ENCODE measurements around the gene PINK1.
"Not testable (repeated sequence)": the region's sequence is repeated elsewhere in the genome, so short reads cannot be mapped to it uniquely, and the experiment has no call there.

The PINK1 gene

GRCh38 chr1:20666804-20667203, 33.5 kb downstream of the PINK1 start:
- Histone ChIP-seq H2AFZ (ENCODE audit: low read length) (0 out of 2 replicates have a peak overlapping the region, but pooled peaks have one; percentile 9), H3K9ac (ENCODE audit: low read length) (no peak overlapping the region), H3K4me2 (ENCODE audit: low read length) (no peak overlapping the region), H3K36me3 (ENCODE audit: insufficient read depth, low read length) (no peaks in the 10 kb centered on the region), H3K27me3 (ENCODE audit: insufficient read depth, low read length) (no peaks in the 10 kb centered on the region), H3K27ac (ENCODE audit: low read depth, low read length, poor library complexity, severe bottlenecking) (no peak overlapping the region), H4K20me1 (ENCODE audit: insufficient read depth, low read length) (no peaks in the 10 kb centered on the region), H3K4me3 (ENCODE audit: low read depth, low read length, poor library complexity, severe bottlenecking) (no peak overlapping the region), H3K79me2 (ENCODE audit: insufficient read depth, low read length) (no peaks in the 10 kb centered on the region), H3F3A (ENCODE audit: insufficient read depth, low read length) (no peaks in the 10 kb centered on the region), H3K9me3 (ENCODE audit: low read length) (no peaks in the 10 kb centered on the region), H3K4me1 (ENCODE audit: insufficient read depth, low read length, severe bottlenecking) (peaks cover 6% of the 10 kb centered on the region), H3K9me2 (ENCODE audit: low read depth, low read length) (no peaks in the 10 kb centered on the region)
- TF ChIP-seq, protein P1, sequence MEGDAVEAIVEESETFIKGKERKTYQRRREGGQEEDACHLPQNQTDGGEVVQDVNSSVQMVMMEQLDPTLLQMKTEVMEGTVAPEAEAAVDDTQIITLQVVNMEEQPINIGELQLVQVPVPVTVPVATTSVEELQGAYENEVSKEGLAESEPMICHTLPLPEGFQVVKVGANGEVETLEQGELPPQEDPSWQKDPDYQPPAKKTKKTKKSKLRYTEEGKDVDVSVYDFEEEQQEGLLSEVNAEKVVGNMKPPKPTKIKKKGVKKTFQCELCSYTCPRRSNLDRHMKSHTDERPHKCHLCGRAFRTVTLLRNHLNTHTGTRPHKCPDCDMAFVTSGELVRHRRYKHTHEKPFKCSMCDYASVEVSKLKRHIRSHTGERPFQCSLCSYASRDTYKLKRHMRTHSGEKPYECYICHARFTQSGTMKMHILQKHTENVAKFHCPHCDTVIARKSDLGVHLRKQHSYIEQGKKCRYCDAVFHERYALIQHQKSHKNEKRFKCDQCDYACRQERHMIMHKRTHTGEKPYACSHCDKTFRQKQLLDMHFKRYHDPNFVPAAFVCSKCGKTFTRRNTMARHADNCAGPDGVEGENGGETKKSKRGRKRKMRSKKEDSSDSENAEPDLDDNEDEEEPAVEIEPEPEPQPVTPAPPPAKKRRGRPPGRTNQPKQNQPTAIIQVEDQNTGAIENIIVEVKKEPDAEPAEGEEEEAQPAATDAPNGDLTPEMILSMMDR (IDR thresholded peaks at IDR 0.05; ENCODE audit: low read length) = no peak
- TF ChIP-seq EZH2 (IDR thresholded peaks at IDR 0.05; ENCODE audit: borderline replicate concordance, low read length) = no peak

DNA sequence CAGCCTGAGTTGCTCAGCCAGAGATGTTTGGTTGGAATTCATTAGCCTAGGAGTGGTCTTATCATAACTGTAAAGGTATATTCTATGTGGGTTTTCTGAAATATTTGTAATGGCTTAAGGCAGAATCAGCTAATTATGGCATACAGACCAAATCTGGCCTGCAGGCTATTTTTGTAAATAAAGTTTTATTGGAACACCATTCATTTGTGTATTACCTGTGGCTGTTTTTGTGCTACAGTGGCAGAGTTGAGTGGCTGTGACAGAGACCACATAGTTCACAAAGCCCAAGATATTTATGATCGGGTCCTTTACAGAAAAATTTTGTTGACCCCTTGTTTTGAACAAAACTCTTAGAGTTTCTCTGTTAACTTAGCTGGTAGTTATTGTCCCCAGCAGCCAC, 35.3 kb downstream of the PINK1 start:
- no peaks in the 10 kb centered on the region for H3K9me2 ChIP-seq (ENCODE audit: low read depth, low read length)
- no peaks in the 10 kb centered on the region for H3K36me3 ChIP-seq (ENCODE audit: insufficient read depth, low read length)
- H3K27me3 ChIP-seq (ENCODE audit: insufficient read depth, low read length) = no peaks in the 10 kb centered on the region
- TF ChIP-seq EZH2 (IDR thresholded peaks at IDR 0.05; ENCODE audit: borderline replicate concordance, low read length) = no peak
- H3K9ac ChIP-seq (ENCODE audit: low read length) = no peak overlapping the region
- no peaks in the 10 kb centered on the region for H3K4me1 ChIP-seq (ENCODE audit: insufficient read depth, low read length, severe bottlenecking)
- no peaks in the 10 kb centered on the region for H3K9me3 ChIP-seq (ENCODE audit: low read length)
- no peak overlapping the region for H2AFZ ChIP-seq (ENCODE audit: low read length)
- no peaks in the 10 kb centered on the region for H3F3A ChIP-seq (ENCODE audit: insufficient read depth, low read length)
- no peaks in the 10 kb centered on the region for H3K79me2 ChIP-seq (ENCODE audit: insufficient read depth, low read length)
- H4K20me1 ChIP-seq (ENCODE audit: insufficient read depth, low read length) = no peaks in the 10 kb centered on the region
- no peak overlapping the region for H3K4me2 ChIP-seq (ENCODE audit: low read length)
- H3K27ac ChIP-seq (ENCODE audit: low read depth, low read length, poor library complexity, severe bottlenecking) = no peak overlapping the region
- no peak overlapping the region for H3K4me3 ChIP-seq (ENCODE audit: low read depth, low read length, poor library complexity, severe bottlenecking)

GRCh38 chr1:20670936-20671335, 37.7 kb downstream of the PINK1 start:
- H3K27me3 ChIP-seq (ENCODE audit: insufficient read depth, low read length) = no peaks in the 10 kb centered on the region
- no peaks in the 10 kb centered on the region for H3K36me3 ChIP-seq (ENCODE audit: insufficient read depth, low read length)
- no peaks in the 10 kb centered on the region for H3F3A ChIP-seq (ENCODE audit: insufficient read depth, low read length)
- H3K9me3 ChIP-seq (ENCODE audit: low read length) = no peaks in the 10 kb centered on the region
- H3K4me3 ChIP-seq (ENCODE audit: low read depth, low read length, poor library complexity, severe bottlenecking) = no peak overlapping the region
- H3K27ac ChIP-seq (ENCODE audit: low read depth, low read length, poor library complexity, severe bottlenecking) = no peak overlapping the region
- no peak for TF ChIP-seq EZH2 (IDR thresholded peaks at IDR 0.05; ENCODE audit: borderline replicate concordance, low read length)
- TF ChIP-seq, protein P1 (IDR thresholded peaks at IDR 0.05; ENCODE audit: low read length) = no peak
- no peaks in the 10 kb centered on the region for H3K9me2 ChIP-seq (ENCODE audit: low read depth, low read length)
- H2AFZ ChIP-seq (ENCODE audit: low read length) = no peak overlapping the region
- no peak overlapping the region for H3K4me2 ChIP-seq (ENCODE audit: low read length)
- no peak overlapping the region for H3K9ac ChIP-seq (ENCODE audit: low read length)
- H3K4me1 ChIP-seq (ENCODE audit: insufficient read depth, low read length, severe bottlenecking) = no peaks in the 10 kb centered on the region
- H4K20me1 ChIP-seq (ENCODE audit: insufficient read depth, low read length) = no peaks in the 10 kb centered on the region
- no peaks in the 10 kb centered on the region for H3K79me2 ChIP-seq (ENCODE audit: insufficient read depth, low read length)

- H3K9me3 ChIP-seq (ENCODE audit: low read length) = no peaks in the 10 kb centered on the region
- no peaks in the 10 kb centered on the region for H3K4me1 ChIP-seq (ENCODE audit: insufficient read depth, low read length, severe bottlenecking)
- no peaks in the 10 kb centered on the region for H3K79me2 ChIP-seq (ENCODE audit: insufficient read depth, low read length)
- H3K9ac ChIP-seq (ENCODE audit: low read length) = no peak overlapping the region
- no peaks in the 10 kb centered on the region for H3K9me2 ChIP-seq (ENCODE audit: low read depth, low read length)
- peaks cover 2% of the 10 kb centered on the region; the same call in 1 of the 2 replicates for H3K27me3 ChIP-seq (ENCODE audit: insufficient read depth, low read length)
- TF ChIP-seq, protein P1 (IDR thresholded peaks at IDR 0.05; ENCODE audit: low read length) = no peak
- TF ChIP-seq EZH2 (IDR thresholded peaks at IDR 0.05; ENCODE audit: borderline replicate concordance, low read length) = no peak
- no peaks in the 10 kb centered on the region for H4K20me1 ChIP-seq (ENCODE audit: insufficient read depth, low read length)
- no peak overlapping the region for H2AFZ ChIP-seq (ENCODE audit: low read length)
- no peaks in the 10 kb centered on the region for H3K36me3 ChIP-seq (ENCODE audit: insufficient read depth, low read length)
- H3F3A ChIP-seq (ENCODE audit: insufficient read depth, low read length) = no peaks in the 10 kb centered on the region
- no peak overlapping the region for H3K4me2 ChIP-seq (ENCODE audit: low read length)
- H3K27ac ChIP-seq (ENCODE audit: low read depth, low read length, poor library complexity, severe bottlenecking) = no peak overlapping the region
- H3K4me3 ChIP-seq (ENCODE audit: low read depth, low read length, poor library complexity, severe bottlenecking) = no peak overlapping the region
Measured at GRCh38 chr1:20672265-20672632, 39.0 kb downstream of the PINK1 start.

- H3K4me2 ChIP-seq (ENCODE audit: low read length); H3K4me3 ChIP-seq (ENCODE audit: low read depth, low read length, poor library complexity, severe bottlenecking); H3K4me1 ChIP-seq (ENCODE audit: insufficient read depth, low read length, severe bottlenecking); H3K79me2 ChIP-seq (ENCODE audit: insufficient read depth, low read length); H3K9me2 ChIP-seq (ENCODE audit: low read depth, low read length); H3F3A ChIP-seq (ENCODE audit: insufficient read depth, low read length); H3K27me3 ChIP-seq (ENCODE audit: insufficient read depth, low read length); H3K9ac ChIP-seq (ENCODE audit: low read length); H3K27ac ChIP-seq (ENCODE audit: low read depth, low read length, poor library complexity, severe bottlenecking); H4K20me1 ChIP-seq (ENCODE audit: insufficient read depth, low read length); H2AFZ ChIP-seq (ENCODE audit: low read length); H3K9me3 ChIP-seq (ENCODE audit: low read length); H3K36me3 ChIP-seq (ENCODE audit: insufficient read depth, low read length): not testable (repeated sequence)
Measured at GRCh38 chr1:20673626-20674025, 40.4 kb downstream of the PINK1 start.

Data from OCI-LY1 (cell line).